HG03196 (cell line): ENCODE results near the gene DCTN3.

Source experiments
- ATAC-seq: cut with Tn5 transposase; IDR thresholded peaks from one replicate; pipeline ENCODE4 v1.9.1; 2021; ENCODE audit not compliant: unreplicated experiment

The DCTN3 gene

GRCh38 chr9:34624475-34625185 lies 4.3 kb upstream of the DCTN3 start:
- no peak for ATAC-seq

- no peak for ATAC-seq
These were observed 3.3 kb upstream of the DCTN3 start for GRCh38 chr9:34623374-34624235.

- no peak for ATAC-seq
These were observed 5.2 kb downstream of the DCTN3 start for GRCh38 chr9:34615132-34615531.

- ATAC-seq = peak; percentile 42
These were observed 7.4 kb downstream of the DCTN3 start for GRCh38 chr9:34612788-34613390.

- ATAC-seq = peak; percentile 78
These were observed 8.2 kb downstream of the DCTN3 start, which contains the start of gene RPP25L for GRCh38 chr9:34611811-34612787. RPP25L (minus strand) TSS chr9:34612097; CDS start chr9:34611296, 801 bp downstream.

GRCh38 chr9:34611251-34611810 lies 9.0 kb downstream of the DCTN3 start:
- no peak for ATAC-seq

- ATAC-seq = no peak
These were observed 9.7 kb downstream of the DCTN3 start for GRCh38 chr9:34610434-34611206.

- ATAC-seq = no peak
These were observed 13.0 kb downstream of the DCTN3 start for GRCh38 chr9:34607331-34607730.

GRCh38 chr9:34606905-34607304 lies 13.4 kb downstream of the DCTN3 start:
- no peak for ATAC-seq

GRCh38 chr9:34606190-34606589 lies 14.1 kb downstream of the DCTN3 start:
- no peak for ATAC-seq

GRCh38 chr9:34603610-34604231 lies 16.6 kb downstream of the DCTN3 start:
- no peak for ATAC-seq

GRCh38 chr9:34601937-34602573 lies 18.2 kb downstream of the DCTN3 start:
- no peak for ATAC-seq

- no peak for ATAC-seq
These were observed 19.4 kb downstream of the DCTN3 start for GRCh38 chr9:34600908-34601307.

- ATAC-seq = no peak
These were observed 20.7 kb downstream of the DCTN3 start for GRCh38 chr9:34599546-34599945.

- ATAC-seq = no peak
These were observed 26.1 kb downstream of the DCTN3 start for GRCh38 chr9:34594177-34594576.

GRCh38 chr9:34592895-34593601 lies 27.2 kb downstream of the DCTN3 start:
- no peak for ATAC-seq

GRCh38 chr9:34591917-34592866 lies 28.1 kb downstream of the DCTN3 start:
- ATAC-seq = no peak
